ENCODE measurements around the gene ZYG11A. TPM values are rescaled to one million over a fixed set of nuclear protein-coding genes. Genes with fewer than 3 reads are reported as not detected.

ZYG11A gene
- total RNA-seq, 1 experiment from 2014 or later: 7.3 TPM

DNA sequence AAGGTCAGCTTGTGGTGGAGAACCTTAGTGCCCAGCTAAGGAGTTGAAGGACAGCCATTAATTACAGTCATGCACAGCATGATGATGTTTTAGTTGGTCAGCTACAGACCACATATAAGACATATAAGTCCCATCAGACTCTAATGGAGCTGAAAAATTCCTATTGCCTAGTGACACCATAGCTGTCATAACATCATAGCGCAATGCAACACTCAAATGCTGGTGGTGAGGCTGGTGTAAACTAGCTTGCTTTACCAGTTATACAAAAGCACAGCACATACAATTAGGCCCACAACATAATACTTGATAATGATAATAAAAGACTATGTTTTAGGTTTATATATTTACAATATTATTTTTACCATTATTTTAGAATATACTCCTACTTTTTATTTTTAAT, 75.0 kb downstream of the ZYG11A start (continued):
- TF ChIP-seq, protein P1, sequence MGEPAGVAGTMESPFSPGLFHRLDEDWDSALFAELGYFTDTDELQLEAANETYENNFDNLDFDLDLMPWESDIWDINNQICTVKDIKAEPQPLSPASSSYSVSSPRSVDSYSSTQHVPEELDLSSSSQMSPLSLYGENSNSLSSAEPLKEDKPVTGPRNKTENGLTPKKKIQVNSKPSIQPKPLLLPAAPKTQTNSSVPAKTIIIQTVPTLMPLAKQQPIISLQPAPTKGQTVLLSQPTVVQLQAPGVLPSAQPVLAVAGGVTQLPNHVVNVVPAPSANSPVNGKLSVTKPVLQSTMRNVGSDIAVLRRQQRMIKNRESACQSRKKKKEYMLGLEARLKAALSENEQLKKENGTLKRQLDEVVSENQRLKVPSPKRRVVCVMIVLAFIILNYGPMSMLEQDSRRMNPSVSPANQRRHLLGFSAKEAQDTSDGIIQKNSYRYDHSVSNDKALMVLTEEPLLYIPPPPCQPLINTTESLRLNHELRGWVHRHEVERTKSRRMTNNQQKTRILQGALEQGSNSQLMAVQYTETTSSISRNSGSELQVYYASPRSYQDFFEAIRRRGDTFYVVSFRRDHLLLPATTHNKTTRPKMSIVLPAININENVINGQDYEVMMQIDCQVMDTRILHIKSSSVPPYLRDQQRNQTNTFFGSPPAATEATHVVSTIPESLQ (CRISPR knock-in tag; IDR thresholded peaks at IDR 0.05): no peak
- no peak for TF ChIP-seq RELA (CRISPR knock-in tag; IDR thresholded peaks at IDR 0.05; ENCODE audit: borderline replicate concordance)
- TF ChIP-seq MXD4 (CRISPR knock-in tag; IDR thresholded peaks at IDR 0.05; ENCODE audit: borderline replicate concordance): no peak

DNA sequence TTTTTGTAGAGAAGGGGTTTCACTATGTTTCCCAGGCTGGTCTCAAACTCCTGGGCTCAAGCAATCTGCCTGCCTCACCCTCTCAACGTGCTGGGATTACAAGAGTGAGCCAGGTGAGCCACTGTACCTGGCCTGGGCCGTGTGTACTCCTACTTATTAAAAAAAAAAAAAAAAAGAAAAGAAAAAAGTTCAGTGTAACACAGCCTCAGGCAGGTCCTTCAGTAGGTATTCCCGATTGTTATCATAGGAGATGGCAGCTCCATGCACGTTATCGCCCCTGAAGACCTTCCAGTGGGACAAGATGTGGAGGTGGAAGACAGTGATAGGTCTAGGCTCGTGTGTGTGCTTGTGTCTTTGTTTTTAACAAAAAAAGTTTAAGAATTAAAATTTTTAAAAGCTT, 75.6 kb downstream of the ZYG11A start:
- no peak for ATAC-seq
- POLR2A ChIA-PET: no interaction called here

More for the DNA sequence above, 75.6 kb downstream of the ZYG11A start:
- H3K4me3 Mint-ChIP-seq: no peak overlapping the region
- no peak for DNase-seq (ENCODE audit: low spot score)
- H3K4me1 Mint-ChIP-seq: 0 out of 2 replicates have a peak, but pooled peaks cover 2% of the 10 kb centered on the region
- peaks cover 10% of the 10 kb centered on the region for H3K9me3 Mint-ChIP-seq
- H3K27me3 Mint-ChIP-seq (ENCODE audit: low read depth): peaks cover 38% of the 10 kb centered on the region
- H3K36me3 Mint-ChIP-seq: peaks cover 5% of the 10 kb centered on the region; the same call in 1 of the 2 replicates
- TF ChIP-seq ZNF423 (CRISPR knock-in tag; IDR thresholded peaks at IDR 0.05) (no peak), NR3C1 (CRISPR knock-in tag; conservative IDR thresholded peaks at IDR 0.05; ENCODE audit: low read depth) (no peak), TP53 (CRISPR knock-in tag; IDR thresholded peaks at IDR 0.05) (no peak), E2F5 (CRISPR knock-in tag; IDR thresholded peaks at IDR 0.05) (no peak), MXD4 (CRISPR knock-in tag; IDR thresholded peaks at IDR 0.05; ENCODE audit: borderline replicate concordance) (no peak), CREM (CRISPR knock-in tag; IDR thresholded peaks at IDR 0.05) (no peak), ZNF416 (CRISPR knock-in tag; IDR thresholded peaks at IDR 0.05) (no peak)
- TF ChIP-seq, protein P2, sequence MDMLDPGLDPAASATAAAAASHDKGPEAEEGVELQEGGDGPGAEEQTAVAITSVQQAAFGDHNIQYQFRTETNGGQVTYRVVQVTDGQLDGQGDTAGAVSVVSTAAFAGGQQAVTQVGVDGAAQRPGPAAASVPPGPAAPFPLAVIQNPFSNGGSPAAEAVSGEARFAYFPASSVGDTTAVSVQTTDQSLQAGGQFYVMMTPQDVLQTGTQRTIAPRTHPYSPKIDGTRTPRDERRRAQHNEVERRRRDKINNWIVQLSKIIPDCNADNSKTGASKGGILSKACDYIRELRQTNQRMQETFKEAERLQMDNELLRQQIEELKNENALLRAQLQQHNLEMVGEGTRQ (CRISPR knock-in tag; IDR thresholded peaks at IDR 0.05): no peak
- TF ChIP-seq, protein P3, sequence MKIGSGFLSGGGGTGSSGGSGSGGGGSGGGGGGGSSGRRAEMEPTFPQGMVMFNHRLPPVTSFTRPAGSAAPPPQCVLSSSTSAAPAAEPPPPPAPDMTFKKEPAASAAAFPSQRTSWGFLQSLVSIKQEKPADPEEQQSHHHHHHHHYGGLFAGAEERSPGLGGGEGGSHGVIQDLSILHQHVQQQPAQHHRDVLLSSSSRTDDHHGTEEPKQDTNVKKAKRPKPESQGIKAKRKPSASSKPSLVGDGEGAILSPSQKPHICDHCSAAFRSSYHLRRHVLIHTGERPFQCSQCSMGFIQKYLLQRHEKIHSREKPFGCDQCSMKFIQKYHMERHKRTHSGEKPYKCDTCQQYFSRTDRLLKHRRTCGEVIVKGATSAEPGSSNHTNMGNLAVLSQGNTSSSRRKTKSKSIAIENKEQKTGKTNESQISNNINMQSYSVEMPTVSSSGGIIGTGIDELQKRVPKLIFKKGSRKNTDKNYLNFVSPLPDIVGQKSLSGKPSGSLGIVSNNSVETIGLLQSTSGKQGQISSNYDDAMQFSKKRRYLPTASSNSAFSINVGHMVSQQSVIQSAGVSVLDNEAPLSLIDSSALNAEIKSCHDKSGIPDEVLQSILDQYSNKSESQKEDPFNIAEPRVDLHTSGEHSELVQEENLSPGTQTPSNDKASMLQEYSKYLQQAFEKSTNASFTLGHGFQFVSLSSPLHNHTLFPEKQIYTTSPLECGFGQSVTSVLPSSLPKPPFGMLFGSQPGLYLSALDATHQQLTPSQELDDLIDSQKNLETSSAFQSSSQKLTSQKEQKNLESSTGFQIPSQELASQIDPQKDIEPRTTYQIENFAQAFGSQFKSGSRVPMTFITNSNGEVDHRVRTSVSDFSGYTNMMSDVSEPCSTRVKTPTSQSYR (CRISPR knock-in tag; IDR thresholded peaks at IDR 0.05): no peak
- TF ChIP-seq, protein P4, sequence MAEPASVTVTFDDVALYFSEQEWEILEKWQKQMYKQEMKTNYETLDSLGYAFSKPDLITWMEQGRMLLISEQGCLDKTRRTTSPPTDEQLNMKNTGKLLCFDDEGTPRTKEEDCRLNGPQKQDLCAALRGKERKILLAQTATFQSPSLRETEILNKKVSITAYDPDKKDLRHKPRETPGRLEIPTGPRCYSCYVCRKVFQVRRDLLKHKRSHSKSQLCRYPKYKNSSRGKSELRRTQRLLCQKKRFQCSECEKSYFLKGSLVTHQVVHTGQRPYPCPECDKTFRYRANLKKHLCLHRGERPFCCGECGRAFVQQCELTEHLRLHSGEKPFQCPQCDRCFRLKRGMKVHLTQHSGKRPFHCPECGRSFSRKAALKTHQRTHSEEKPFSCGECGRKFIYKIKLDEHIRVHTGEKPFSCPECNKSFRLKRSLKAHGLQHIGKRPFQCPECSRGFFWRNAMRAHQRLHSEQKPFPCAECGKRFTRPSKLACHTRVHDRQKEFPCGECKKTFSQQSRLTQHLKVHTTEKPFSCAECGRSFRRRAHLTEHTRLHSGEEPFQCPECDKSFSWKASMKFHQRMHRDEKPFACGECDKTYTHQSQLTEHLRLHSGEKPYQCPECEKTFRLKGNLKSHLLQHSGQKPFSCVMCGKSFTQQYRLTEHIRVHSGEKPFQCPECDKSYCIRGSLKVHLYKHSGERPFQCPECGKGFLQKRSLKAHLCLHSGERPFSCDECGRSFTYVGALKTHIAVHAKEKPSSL (CRISPR knock-in tag; conservative IDR thresholded peaks at IDR 0.05): no peak
- TF ChIP-seq, protein P5, sequence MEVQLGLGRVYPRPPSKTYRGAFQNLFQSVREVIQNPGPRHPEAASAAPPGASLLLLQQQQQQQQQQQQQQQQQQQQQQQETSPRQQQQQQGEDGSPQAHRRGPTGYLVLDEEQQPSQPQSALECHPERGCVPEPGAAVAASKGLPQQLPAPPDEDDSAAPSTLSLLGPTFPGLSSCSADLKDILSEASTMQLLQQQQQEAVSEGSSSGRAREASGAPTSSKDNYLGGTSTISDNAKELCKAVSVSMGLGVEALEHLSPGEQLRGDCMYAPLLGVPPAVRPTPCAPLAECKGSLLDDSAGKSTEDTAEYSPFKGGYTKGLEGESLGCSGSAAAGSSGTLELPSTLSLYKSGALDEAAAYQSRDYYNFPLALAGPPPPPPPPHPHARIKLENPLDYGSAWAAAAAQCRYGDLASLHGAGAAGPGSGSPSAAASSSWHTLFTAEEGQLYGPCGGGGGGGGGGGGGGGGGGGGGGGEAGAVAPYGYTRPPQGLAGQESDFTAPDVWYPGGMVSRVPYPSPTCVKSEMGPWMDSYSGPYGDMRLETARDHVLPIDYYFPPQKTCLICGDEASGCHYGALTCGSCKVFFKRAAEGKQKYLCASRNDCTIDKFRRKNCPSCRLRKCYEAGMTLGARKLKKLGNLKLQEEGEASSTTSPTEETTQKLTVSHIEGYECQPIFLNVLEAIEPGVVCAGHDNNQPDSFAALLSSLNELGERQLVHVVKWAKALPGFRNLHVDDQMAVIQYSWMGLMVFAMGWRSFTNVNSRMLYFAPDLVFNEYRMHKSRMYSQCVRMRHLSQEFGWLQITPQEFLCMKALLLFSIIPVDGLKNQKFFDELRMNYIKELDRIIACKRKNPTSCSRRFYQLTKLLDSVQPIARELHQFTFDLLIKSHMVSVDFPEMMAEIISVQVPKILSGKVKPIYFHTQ (CRISPR knock-in tag; IDR thresholded peaks at IDR 0.05): no peak
- no peak overlapping the region for H3K27ac Mint-ChIP-seq
- CTCF ChIA-PET: interaction anchor here (1.6 to 1.9 kb wide), 2 partner anchors 14 to 232 kb away, joined by 3 to 6 read pairs; no protein-coding TSS in a partner anchor

All from WTC11 (cell line).